ENCODE results near the gene GDPD1. TPM values are rescaled to one million over a fixed set of nuclear protein-coding genes. Genes with fewer than 3 reads are reported as not detected.
"Not testable (repeated sequence)": the region's sequence is repeated elsewhere in the genome, so short reads cannot be mapped to it uniquely, and the experiment has no call there.

GDPD1 gene
- total RNA-seq, result 1 to 10 TPM; 2.2 to 2.6 TPM

DNA sequence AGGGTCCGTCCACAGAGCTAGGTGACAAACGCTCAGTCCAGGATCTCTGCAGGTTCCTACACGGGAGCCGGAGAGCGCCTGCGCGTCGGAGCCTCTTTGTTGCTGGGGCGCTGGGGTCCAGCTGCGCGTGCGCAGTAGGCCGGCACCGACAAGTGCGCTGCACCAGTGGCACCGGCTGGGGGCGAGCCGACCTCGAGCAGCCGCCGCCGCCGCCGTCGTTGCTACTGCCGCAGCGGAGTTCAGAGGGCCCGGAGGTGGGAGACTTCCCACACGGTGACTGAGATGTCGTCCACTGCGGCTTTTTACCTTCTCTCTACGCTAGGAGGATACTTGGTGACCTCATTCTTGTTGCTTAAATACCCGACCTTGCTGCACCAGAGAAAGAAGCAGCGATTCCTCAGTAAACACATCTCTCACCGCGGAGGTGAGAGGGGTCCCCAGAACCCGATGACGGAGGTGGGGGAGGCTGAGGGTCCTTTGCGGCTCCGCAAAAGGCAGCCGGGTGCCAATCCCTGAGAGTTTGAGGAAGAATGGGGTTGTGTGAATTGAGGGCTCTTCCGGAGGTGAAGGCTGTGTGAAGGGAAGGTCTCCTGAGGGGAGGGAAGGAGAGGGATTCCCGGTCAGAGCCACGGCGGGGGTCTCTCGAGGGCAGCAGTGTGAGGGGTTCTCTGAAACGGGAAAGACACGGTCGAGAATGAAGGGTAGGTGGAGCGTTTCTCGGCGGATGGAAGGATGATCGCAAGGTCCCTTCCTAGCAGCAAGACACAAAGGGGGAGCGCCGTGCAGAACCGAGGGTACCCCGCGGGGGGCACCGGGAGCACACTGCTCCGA is at the start of gene GDPD1:
Gene GDPD1 (plus strand): TSS at position 184 of the 831 bp plus-strand sequence. CDS start 99 bp downstream, at position 283.
- Mint-ChIP-seq H3K4me1 (peaks cover 5% of the 10 kb centered on the region), H3K36me3 (ENCODE audit: low read depth) (peaks cover 4% of the 10 kb centered on the region), H3K9me3 (no peaks in the 10 kb centered on the region), H3K27ac (peak within 1 kb of the TSS; percentile 97), H3K27me3 (no peaks in the 10 kb centered on the region), H3K4me3 (peak within 1 kb of the TSS; percentile 99)
- peak; percentile 99 for ATAC-seq (replicated peaks)

GRCh38 chr17:59172436-59173004 is 47.8 kb upstream of the GDPD1 start:
- no peaks in the 10 kb centered on the region for H3K9me3 Mint-ChIP-seq
- no peak overlapping the region for H3K4me3 Mint-ChIP-seq
- H3K36me3 Mint-ChIP-seq (ENCODE audit: low read depth), result peaks cover 6% of the 10 kb centered on the region
- peaks cover 9% of the 10 kb centered on the region for H3K4me1 Mint-ChIP-seq
- no peak for ATAC-seq (replicated peaks)
- H3K27me3 Mint-ChIP-seq, result no peaks in the 10 kb centered on the region
- H3K27ac Mint-ChIP-seq, result no peak overlapping the region

- Mint-ChIP-seq H3K4me3 (no peak overlapping the region), H3K27me3 (no peaks in the 10 kb centered on the region), H3K27ac (no peak overlapping the region), H3K36me3 (ENCODE audit: low read depth) (peaks cover 6% of the 10 kb centered on the region), H3K4me1 (peaks cover 6% of the 10 kb centered on the region), H3K9me3 (no peaks in the 10 kb centered on the region)
- ATAC-seq (replicated peaks), result no peak
Observed at GRCh38 chr17:59174671-59175070, 45.6 kb upstream of the GDPD1 start.

GRCh38 chr17:59175076-59175475 is 45.2 kb upstream of the GDPD1 start:
- no peak overlapping the region for H3K4me3 Mint-ChIP-seq
- no peak for ATAC-seq (replicated peaks)
- H3K4me1 Mint-ChIP-seq, result peaks cover 6% of the 10 kb centered on the region
- no peaks in the 10 kb centered on the region for H3K27me3 Mint-ChIP-seq
- H3K36me3 Mint-ChIP-seq (ENCODE audit: low read depth), result peaks cover 6% of the 10 kb centered on the region
- no peaks in the 10 kb centered on the region for H3K9me3 Mint-ChIP-seq
- no peak overlapping the region for H3K27ac Mint-ChIP-seq

DNA sequence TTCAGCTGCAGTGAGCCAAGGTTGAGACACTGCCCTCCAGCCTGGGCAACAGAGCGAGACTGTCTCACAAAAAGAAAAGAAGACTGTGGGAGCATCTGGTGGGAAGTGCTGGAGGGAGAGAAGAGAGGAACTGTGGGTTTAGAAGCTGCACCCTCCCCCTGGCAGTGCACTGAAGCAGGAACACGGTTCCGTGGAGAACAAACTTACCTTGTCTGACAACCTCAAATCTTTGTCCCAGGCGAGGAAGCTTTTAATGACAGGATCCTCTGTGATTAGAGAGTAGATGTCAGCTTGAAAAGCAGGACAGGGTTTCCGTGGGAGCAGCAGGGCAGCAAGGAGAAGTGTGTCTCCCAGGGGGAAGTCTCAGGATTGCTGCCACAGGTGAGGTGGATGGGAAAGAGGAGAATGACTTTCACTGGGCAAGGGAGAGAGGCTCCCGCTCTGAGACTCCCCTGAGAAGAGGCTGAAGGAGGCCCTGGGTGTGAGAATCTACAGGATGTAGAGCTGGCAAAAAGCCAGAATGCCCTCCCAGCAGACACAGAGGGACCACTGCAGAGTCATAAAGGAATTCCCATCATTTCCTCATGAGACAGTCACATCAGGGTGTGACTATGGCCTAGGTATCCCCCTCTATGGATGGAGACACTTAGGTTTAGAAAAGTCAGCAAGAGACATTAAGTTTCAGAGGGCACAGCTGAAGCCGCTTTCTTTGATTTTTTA is 41.9 kb upstream of the GDPD1 start:
- H3K9me3 Mint-ChIP-seq, result no peaks in the 10 kb centered on the region
- no peaks in the 10 kb centered on the region for H3K27me3 Mint-ChIP-seq
- peaks cover 6% of the 10 kb centered on the region for H3K4me1 Mint-ChIP-seq
- no peak for ATAC-seq (replicated peaks)
- H3K27ac Mint-ChIP-seq, result peak overlapping the region; percentile 43
- no peak overlapping the region for H3K4me3 Mint-ChIP-seq
- H3K36me3 Mint-ChIP-seq (ENCODE audit: low read depth), result no peaks in the 10 kb centered on the region

- H3K27ac Mint-ChIP-seq; H3K36me3 Mint-ChIP-seq (ENCODE audit: low read depth); ATAC-seq (replicated peaks); H3K9me3 Mint-ChIP-seq; H3K4me1 Mint-ChIP-seq; H3K4me3 Mint-ChIP-seq; H3K27me3 Mint-ChIP-seq: not testable (repeated sequence)
Observed at GRCh38 chr17:59179601-59180000, 40.7 kb upstream of the GDPD1 start.

- no peak for ATAC-seq (replicated peaks)
- Mint-ChIP-seq H3K4me3 (no peak overlapping the region), H3K9me3 (no peaks in the 10 kb centered on the region), H3K27ac (no peak overlapping the region), H3K36me3 (ENCODE audit: low read depth) (no peaks in the 10 kb centered on the region), H3K4me1 (peaks cover 6% of the 10 kb centered on the region), H3K27me3 (no peaks in the 10 kb centered on the region)
Observed at GRCh38 chr17:59180626-59181025, 39.7 kb upstream of the GDPD1 start.

- no peaks in the 10 kb centered on the region for H3K36me3 Mint-ChIP-seq (ENCODE audit: low read depth)
Observed at GRCh38 chr17:59181481-59181880, 38.8 kb upstream of the GDPD1 start.

GRCh38 chr17:59185997-59186396 is 34.3 kb upstream of the GDPD1 start:
- H3K27ac Mint-ChIP-seq, result no peak overlapping the region
- no peaks in the 10 kb centered on the region for H3K36me3 Mint-ChIP-seq (ENCODE audit: low read depth)
- ATAC-seq (replicated peaks), result no peak
- H3K4me3 Mint-ChIP-seq, result no peak overlapping the region
- no peaks in the 10 kb centered on the region for H3K4me1 Mint-ChIP-seq
- H3K27me3 Mint-ChIP-seq, result no peaks in the 10 kb centered on the region
- H3K9me3 Mint-ChIP-seq, result no peaks in the 10 kb centered on the region

More at GRCh38 chr17:59181481-59181880, 38.8 kb upstream of the GDPD1 start:
- Mint-ChIP-seq H3K4me3 (no peak overlapping the region), H3K4me1 (peaks cover 6% of the 10 kb centered on the region), H3K9me3 (no peaks in the 10 kb centered on the region), H3K27me3 (no peaks in the 10 kb centered on the region), H3K27ac (no peak overlapping the region)
- no peak for ATAC-seq (replicated peaks)

DNA sequence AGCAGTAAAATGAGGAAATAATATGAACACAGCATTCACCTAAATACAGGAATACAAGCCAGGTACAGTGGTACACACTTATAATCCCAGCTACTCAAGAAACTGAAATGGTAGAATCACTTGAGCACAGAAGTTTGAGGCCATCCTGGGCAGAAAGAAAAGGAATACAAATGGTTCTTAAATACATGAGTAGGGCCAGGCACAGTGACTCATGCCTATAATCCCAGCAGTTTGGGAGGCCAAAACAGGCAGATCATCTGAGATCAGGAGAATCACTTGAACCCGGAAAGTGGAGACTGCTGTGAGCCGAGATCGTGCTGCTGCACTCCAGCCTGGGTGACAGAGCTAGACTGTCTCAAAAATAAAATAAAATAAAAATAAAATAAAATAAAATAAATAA is 33.5 kb upstream of the GDPD1 start:
- Mint-ChIP-seq H3K27ac (no peak overlapping the region), H3K9me3 (peaks cover 2% of the 10 kb centered on the region), H3K27me3 (no peaks in the 10 kb centered on the region), H3K4me3 (no peak overlapping the region), H3K4me1 (no peaks in the 10 kb centered on the region), H3K36me3 (ENCODE audit: low read depth) (no peaks in the 10 kb centered on the region)
- no peak for ATAC-seq (replicated peaks)

GRCh38 chr17:59190806-59191205 is 29.5 kb upstream of the GDPD1 start:
- H3K9me3 Mint-ChIP-seq, result peaks cover 3% of the 10 kb centered on the region
- H3K36me3 Mint-ChIP-seq (ENCODE audit: low read depth), result peaks cover 5% of the 10 kb centered on the region
- no peaks in the 10 kb centered on the region for H3K27me3 Mint-ChIP-seq

GRCh38 chr17:59193336-59193862 is 26.9 kb upstream of the GDPD1 start:
- H3K27me3 Mint-ChIP-seq, result no peaks in the 10 kb centered on the region
- no peak for ATAC-seq (replicated peaks)
- peak overlapping the region; percentile 25 for H3K27ac Mint-ChIP-seq
- no peaks in the 10 kb centered on the region for H3K4me1 Mint-ChIP-seq
- H3K36me3 Mint-ChIP-seq (ENCODE audit: low read depth), result peaks cover 5% of the 10 kb centered on the region
- H3K9me3 Mint-ChIP-seq, result peaks cover 3% of the 10 kb centered on the region
- H3K4me3 Mint-ChIP-seq, result no peak overlapping the region

More at GRCh38 chr17:59190806-59191205, 29.5 kb upstream of the GDPD1 start:
- H3K4me1 Mint-ChIP-seq, result no peaks in the 10 kb centered on the region
- ATAC-seq (replicated peaks), result no peak
- H3K27ac Mint-ChIP-seq, result no peak overlapping the region
- H3K4me3 Mint-ChIP-seq, result no peak overlapping the region

DNA sequence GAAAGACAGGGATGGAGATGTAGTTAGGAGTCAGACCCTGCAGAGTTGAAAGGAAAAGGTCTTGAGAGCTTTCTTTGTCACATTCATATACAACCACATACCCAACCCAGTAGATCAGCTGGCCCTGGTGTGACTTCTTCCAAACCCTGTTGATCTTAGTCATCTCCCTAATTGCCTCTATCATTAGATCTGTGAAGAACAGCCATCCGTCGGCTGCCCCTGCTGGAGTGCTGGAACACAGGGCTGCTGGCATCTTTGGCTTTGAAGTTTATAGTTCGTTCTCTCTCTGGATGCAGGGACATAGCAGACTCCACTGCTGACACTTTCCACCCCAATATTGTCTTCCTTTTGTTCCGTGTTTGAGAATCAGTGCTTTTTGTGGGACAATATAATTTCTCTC is 20.9 kb upstream of the GDPD1 start:
- no peaks in the 10 kb centered on the region for H3K27me3 Mint-ChIP-seq
- no peaks in the 10 kb centered on the region for H3K4me1 Mint-ChIP-seq
- peaks cover 5% of the 10 kb centered on the region for H3K36me3 Mint-ChIP-seq (ENCODE audit: low read depth)
- no peak for ATAC-seq (replicated peaks)
- H3K27ac Mint-ChIP-seq, result no peak overlapping the region
- no peaks in the 10 kb centered on the region for H3K9me3 Mint-ChIP-seq
- no peak overlapping the region for H3K4me3 Mint-ChIP-seq

- ATAC-seq (replicated peaks), result no peak
- H3K27ac Mint-ChIP-seq, result no peak overlapping the region
- no peaks in the 10 kb centered on the region for H3K4me1 Mint-ChIP-seq
- no peak overlapping the region for H3K4me3 Mint-ChIP-seq
- H3K9me3 Mint-ChIP-seq, result no peaks in the 10 kb centered on the region
- H3K36me3 Mint-ChIP-seq (ENCODE audit: low read depth), result no peaks in the 10 kb centered on the region
- no peaks in the 10 kb centered on the region for H3K27me3 Mint-ChIP-seq
Observed at GRCh38 chr17:59202320-59202719, 18.0 kb upstream of the GDPD1 start.
